Effector memory CD8-positive, alpha-beta T cell (primary cell): ENCODE measurements around the gene KRT14.
"Not testable (repeated sequence)": the region's sequence is repeated elsewhere in the genome, so short reads cannot be mapped to it uniquely, and the experiment has no call there.

ENCODE experiments used
- ATAC-seq: fragments of 150-1000 bp; cut with Tn5 transposase; replicated peaks from 2 replicates; pipeline ENCODE4 v1.10.0; 2021; ENCODE audit warnings: mild to moderate bottlenecking, moderate library complexity
- DNase-seq, 3 experiments: peaks; one replicate each; pipeline ENCODE4 v3.0.0; 2021
- H3K27ac Mint-ChIP-seq, 2 donors: one replicate each; pipeline ENCODE4 v1.8.0; 2022; ENCODE audit warnings: mild to moderate bottlenecking in 2 of 2, mixed read lengths in 2 of 2, moderate library complexity in 2 of 2
- H3K27me3 Mint-ChIP-seq, 2 donors: one replicate each; pipeline ENCODE4 v1.8.0; 2022; ENCODE audit warnings: mixed read lengths in 2 of 2
- H3K36me3 Mint-ChIP-seq: one replicate; pipeline ENCODE4 v1.8.0; 2022; ENCODE audit warnings: mild to moderate bottlenecking, moderate library complexity, mixed read lengths; ENCODE audit not compliant: insufficient read depth
- H3K4me1 Mint-ChIP-seq, 2 donors: one replicate each; pipeline ENCODE4 v1.8.0; 2022; ENCODE audit warnings: low read depth in 2 of 2, mixed read lengths in 2 of 2
- H3K4me3 Mint-ChIP-seq, 2 donors: one replicate each; pipeline ENCODE4 v1.8.0; 2022; ENCODE audit warnings: mild to moderate bottlenecking in 2 of 2, mixed read lengths in 2 of 2, moderate library complexity in 2 of 2
- H3K9me3 Mint-ChIP-seq, 2 donors: one replicate each; pipeline ENCODE4 v1.8.0; 2022; ENCODE audit warnings: mixed read lengths in 2 of 2

KRT14 gene

DNA sequence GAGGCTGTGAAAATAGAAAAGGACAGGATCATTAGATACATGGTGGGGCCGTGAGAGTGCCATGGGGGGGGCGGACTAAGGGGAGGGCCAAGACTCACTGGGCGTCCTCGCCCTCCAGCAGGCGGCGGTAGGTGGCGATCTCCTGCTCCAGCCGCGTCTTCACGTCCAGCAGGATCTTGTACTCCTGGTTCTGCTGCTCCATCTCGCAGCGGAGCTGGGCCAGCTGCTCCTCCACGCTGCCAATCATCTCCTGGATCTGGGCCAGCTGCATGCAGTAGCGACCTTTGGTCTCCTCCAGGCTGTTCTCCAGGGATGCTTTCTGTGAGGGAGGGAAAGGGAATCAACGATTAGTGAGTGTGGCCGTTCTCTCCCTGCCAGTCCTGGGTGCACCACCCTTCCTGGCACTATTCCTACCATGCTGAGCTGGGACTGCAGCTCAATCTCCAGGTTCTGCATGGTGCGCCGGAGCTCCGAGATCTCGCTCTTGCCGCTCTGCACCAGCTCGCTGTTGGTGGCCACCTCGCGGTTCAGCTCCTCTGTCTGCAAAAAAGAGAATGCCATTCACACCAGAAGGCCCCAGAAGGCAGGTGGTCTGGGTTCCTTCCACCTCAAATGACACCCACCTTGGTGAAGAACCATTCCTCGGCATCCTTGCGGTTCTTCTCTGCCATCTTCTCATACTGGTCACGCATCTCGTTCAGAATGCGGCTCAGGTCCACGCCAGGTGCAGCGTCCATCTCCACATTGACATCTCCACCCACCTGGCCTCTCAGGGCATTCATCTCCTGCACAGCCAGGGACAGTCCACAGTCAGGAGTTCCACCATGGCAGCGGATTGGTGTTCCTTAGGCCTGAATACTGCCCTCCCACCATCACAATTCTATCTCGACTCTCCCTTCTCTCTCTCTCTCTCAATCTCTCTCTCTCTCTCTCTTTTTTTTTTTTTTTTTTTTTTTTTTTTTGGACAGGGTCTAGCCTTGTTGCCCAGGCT lies 3.3 kb downstream of the KRT14 start:
- no peak for DNase-seq
- peaks cover 49 to 99% of the 10 kb centered on the region in 2 donors for H3K27me3 Mint-ChIP-seq
- peaks cover 0 to 3% of the 10 kb centered on the region in 2 donors for H3K4me1 Mint-ChIP-seq
- H3K4me3 Mint-ChIP-seq = no peak overlapping the region
- no peak overlapping the region for H3K27ac Mint-ChIP-seq
- H3K36me3 Mint-ChIP-seq = peaks cover 3% of the 10 kb centered on the region
- H3K9me3 Mint-ChIP-seq = no peaks in the 10 kb centered on the region
- ATAC-seq = no peak

DNA sequence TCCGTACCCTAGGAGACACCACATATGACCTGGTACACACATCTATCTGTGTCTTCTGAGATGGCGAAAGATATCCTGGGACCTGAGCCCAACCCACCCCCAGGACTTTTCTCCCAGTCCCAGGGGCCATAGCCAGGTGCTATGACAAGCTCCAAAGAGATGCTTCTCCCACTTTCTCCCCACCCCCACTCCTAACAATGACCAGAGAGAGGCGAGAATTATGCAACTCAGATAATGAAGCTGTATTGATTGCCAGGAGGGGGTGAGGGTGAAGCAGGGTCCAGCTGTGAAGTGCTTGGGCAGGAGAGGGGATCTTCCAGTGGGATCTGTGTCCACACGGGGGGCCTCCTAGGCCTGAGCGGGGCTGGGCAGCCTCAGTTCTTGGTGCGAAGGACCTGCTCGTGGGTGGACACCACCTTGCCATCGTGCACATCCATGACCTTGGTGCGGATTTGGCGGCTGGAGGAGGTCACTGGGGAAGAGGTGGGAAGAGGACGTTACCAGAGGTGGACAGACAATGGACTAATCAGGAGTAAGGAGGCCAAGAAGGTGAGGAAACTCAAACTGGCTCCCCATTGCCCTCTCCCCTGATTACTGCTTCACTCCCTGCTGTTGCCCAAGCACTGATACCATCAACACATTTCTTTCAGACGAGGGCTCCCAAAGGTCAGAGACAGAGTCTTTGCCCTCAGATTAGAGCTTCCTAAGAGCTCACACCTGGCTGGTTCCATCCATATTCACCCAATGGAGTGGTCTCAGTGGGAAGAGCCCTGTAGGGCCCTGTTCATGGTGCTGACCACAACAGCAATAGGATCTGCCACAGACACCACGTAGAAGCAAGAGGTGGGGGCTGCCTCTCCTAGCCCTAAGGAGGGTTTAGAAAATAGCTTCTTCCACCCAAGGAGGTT lies 4.4 kb downstream of the KRT14 start:
- not testable (repeated sequence) for H3K27ac Mint-ChIP-seq, H3K9me3 Mint-ChIP-seq, ATAC-seq, H3K36me3 Mint-ChIP-seq, H3K4me3 Mint-ChIP-seq, H3K4me1 Mint-ChIP-seq, DNase-seq
- H3K27me3 Mint-ChIP-seq = peaks cover 58 to 99% of the 10 kb centered on the region in 2 donors

DNA sequence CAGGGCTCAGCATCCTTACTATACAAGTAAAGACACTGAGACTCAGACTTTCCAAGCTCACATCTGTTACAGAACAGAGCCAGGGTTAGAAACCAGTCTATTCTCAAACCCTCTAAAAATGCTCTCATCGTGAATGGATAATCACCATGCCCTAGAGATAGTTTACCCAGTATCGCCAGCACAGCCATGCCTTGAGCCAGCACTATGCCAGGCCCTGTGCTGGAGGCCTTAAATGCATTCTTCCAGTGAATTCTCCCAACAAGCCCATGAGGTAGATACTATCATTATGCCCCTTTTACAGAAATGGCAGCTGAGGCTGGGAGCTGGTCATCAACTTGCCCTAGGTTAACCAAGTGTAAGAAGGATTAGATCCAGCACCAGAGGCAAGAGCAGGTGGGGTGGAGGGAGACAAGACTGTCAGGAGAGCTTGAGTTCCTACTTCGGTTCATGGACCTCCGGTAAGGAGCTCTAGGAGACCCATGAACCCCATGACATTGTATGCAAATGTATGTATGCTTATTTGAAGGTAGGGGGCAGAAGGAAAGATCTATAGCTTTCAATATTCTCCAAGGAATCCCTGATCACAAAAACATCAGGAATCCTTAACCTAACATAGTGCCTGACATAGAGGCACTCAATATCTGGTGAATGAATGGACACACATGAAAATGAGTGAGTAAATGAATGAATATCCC lies 5.2 kb downstream of the KRT14 start:
- Mint-ChIP-seq H3K4me3 (no peak overlapping the region), H3K9me3 (no peaks in the 10 kb centered on the region), H3K27ac (no peak overlapping the region), H3K36me3 (no peaks in the 10 kb centered on the region), H3K27me3 (peaks cover 61 to 99% of the 10 kb centered on the region in 2 donors), H3K4me1 (peaks cover 0 to 3% of the 10 kb centered on the region in 2 donors)
- DNase-seq (no peak), ATAC-seq (no peak)

DNA sequence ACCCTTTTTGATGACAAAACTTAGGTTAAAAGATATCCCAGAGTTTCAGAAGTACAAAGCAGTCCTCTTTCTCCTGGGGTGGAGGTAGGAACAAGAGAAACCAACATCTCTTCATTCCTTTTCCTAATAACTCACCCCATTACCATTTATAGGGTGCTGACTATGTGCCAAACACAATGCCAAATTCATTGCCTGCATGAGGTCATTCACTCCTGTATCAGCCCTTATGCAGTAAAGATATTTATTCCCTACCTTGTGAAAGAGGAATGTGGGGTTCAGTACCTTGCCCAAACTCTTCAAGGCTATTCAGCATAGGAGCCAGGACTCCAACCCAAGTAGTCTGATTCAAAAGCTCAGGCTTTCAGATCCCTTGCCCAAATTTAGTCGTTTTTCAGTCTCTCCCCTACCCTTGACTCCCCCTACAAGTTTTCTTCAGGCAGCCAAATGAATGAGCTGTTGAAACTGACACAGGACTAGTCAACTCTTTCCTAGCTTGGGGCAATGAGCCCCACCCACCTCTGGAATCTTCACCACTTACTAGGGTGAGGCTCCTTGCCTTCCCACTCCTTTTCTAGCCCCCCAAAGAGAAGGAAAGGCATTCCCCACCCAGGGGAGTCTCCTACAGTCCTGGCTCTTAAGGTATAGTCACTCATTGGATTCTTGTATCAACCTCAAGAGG lies 5.9 kb downstream of the KRT14 start:
- no peak for ATAC-seq
- no peak overlapping the region for H3K27ac Mint-ChIP-seq
- peaks cover 63 to 99% of the 10 kb centered on the region in 2 donors for H3K27me3 Mint-ChIP-seq
- H3K9me3 Mint-ChIP-seq = no peaks in the 10 kb centered on the region
- H3K4me1 Mint-ChIP-seq = peaks cover 0 to 3% of the 10 kb centered on the region in 2 donors
- no peak for DNase-seq
- no peak overlapping the region for H3K4me3 Mint-ChIP-seq
- H3K36me3 Mint-ChIP-seq = no peaks in the 10 kb centered on the region

DNA sequence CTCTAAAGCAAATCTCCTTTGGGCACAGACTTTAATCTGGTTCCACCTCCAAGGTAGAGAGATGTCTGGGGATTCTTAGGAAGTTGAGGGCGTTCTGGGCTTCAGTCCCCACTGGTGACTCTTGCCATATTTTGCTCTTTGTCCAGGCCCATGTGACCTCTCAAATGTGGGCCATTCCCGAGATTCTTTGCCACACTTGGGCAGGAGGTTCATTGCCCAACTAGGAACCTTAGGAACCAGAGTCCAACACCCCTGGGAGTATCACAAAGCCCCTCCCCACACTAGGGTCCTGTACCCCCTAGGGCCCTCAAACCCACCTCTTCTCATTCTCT lies 6.5 kb downstream of the KRT14 start:
- Mint-ChIP-seq H3K36me3 (no peaks in the 10 kb centered on the region), H3K4me3 (no peak overlapping the region), H3K27ac (no peak overlapping the region), H3K9me3 (no peaks in the 10 kb centered on the region), H3K27me3 (peaks cover 60 to 99% of the 10 kb centered on the region in 2 donors), H3K4me1 (peaks cover 0 to 3% of the 10 kb centered on the region in 2 donors)
- no peak for DNase-seq
- no peak for ATAC-seq

DNA sequence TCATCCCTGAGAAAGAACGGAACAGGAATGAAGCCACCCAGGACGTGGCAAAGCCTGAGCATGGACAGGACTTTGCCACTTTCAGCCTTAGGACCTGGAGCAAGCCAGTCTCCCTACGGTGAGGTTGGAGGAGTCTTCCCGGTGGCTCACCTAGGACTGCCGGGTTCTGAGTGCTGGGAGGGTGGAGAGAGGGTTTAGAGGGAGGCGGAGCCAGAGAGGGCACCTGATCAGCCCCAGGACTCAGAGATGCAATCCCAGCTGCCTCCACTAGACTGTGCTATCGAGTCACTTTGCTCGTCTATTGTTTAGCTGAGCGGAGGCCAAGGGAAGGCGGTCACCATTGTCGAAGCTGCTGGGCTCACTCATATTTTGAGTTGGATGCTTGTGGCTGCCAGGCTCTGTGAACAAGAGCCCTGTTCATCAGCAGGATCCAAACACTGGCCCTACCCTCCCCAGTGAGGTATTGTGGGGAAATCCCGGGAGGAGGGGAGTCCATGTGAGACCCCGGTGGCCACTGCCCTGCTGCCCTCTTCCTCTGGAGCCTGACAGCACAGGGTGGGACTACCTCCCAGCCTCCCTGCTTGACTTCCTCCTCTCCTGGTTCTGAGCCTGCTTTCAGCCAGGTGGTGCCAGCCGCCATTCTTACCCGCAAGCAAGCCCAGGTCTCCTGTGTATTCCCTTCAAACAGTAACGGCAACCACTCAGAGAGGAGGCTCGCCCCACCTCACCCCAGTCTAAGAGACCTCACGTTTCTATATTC lies 7.0 kb downstream of the KRT14 start:
- peaks cover 0 to 3% of the 10 kb centered on the region in 2 donors for H3K4me1 Mint-ChIP-seq
- DNase-seq (peak; percentile 49 to 53 (median 50)), ATAC-seq (peak; percentile 87)
- H3K36me3 Mint-ChIP-seq = no peaks in the 10 kb centered on the region
- no peak overlapping the region for H3K27ac Mint-ChIP-seq
- peaks cover 60 to 97% of the 10 kb centered on the region in 2 donors for H3K27me3 Mint-ChIP-seq
- no peak overlapping the region for H3K4me3 Mint-ChIP-seq
- H3K9me3 Mint-ChIP-seq = no peaks in the 10 kb centered on the region

DNA sequence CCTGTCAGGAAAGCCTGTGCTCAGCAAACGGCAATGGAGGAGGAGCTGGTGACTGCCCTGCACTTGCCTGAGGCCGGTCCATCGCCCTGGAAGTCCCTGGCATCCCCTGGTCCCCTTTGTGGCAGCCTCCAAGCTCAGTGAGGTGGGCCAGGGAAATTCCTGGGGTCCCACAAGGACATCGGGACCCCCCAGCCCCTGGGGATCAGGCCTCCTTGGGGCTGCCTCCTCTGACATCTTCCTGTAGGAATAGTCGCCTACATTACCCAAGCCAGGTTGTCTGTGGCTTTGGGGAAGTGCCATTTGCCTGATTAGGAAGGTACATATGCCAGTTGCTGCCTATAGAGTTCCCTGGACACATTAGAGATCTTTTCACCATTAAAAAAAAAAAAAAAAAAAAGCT lies 7.7 kb downstream of the KRT14 start:
- H3K27ac Mint-ChIP-seq = no peak overlapping the region
- H3K9me3 Mint-ChIP-seq = no peaks in the 10 kb centered on the region
- peaks cover 55 to 95% of the 10 kb centered on the region in 2 donors for H3K27me3 Mint-ChIP-seq
- DNase-seq (no peak), ATAC-seq (no peak)
- no peaks in the 10 kb centered on the region for H3K36me3 Mint-ChIP-seq
- H3K4me1 Mint-ChIP-seq = peaks cover 0 to 3% of the 10 kb centered on the region in 2 donors
- no peak overlapping the region for H3K4me3 Mint-ChIP-seq

DNA sequence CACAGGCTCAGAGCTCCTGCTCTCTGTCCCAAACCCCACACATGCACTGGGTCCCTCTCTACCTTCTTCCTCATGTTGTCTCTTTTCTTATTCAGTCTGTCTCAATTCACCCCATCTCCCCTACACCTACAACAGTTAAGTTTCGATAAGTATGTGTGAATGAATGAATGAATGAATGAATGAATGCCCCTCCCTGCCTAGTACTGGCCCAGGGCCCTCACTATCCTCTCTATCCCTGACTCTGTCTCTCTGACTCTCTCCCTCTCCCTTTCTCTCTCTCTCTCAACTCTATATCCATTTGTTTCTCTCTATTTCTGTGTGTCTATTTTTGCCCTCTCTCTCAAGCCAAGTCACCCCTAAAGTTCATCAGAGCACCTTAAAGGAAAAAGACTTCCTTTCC lies 8.2 kb downstream of the KRT14 start:
- peaks cover 54 to 95% of the 10 kb centered on the region in 2 donors for H3K27me3 Mint-ChIP-seq
- H3K36me3 Mint-ChIP-seq = no peaks in the 10 kb centered on the region
- ATAC-seq = no peak
- H3K4me3 Mint-ChIP-seq = no peak overlapping the region
- H3K9me3 Mint-ChIP-seq = no peaks in the 10 kb centered on the region
- peaks cover 0 to 3% of the 10 kb centered on the region in 2 donors for H3K4me1 Mint-ChIP-seq
- no peak for DNase-seq
- H3K27ac Mint-ChIP-seq = no peak overlapping the region

DNA sequence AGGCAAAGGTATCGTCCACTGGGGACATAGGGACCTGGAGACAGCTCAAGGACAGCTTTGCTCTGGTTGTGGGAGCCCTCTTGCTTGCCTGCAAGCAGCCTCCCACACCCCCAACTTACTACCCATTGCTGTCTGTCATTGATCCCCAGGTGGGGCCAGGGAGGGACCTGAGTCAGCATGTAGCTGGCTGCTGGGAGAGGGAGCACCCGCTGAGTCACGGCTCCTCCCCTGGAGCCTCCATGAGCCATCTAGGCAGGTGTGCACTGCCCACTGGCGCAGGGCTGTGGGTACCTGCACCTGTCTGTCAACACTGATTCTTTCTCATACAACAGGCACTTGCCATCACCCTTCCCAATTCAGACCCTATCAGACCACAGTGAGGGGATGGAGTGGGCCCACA lies 10.0 kb downstream of the KRT14 start:
- H3K4me1 Mint-ChIP-seq, H3K36me3 Mint-ChIP-seq, DNase-seq, ATAC-seq, H3K27ac Mint-ChIP-seq, H3K9me3 Mint-ChIP-seq, H3K4me3 Mint-ChIP-seq: not testable (repeated sequence)
- H3K27me3 Mint-ChIP-seq = peaks cover 45 to 95% of the 10 kb centered on the region in 2 donors

DNA sequence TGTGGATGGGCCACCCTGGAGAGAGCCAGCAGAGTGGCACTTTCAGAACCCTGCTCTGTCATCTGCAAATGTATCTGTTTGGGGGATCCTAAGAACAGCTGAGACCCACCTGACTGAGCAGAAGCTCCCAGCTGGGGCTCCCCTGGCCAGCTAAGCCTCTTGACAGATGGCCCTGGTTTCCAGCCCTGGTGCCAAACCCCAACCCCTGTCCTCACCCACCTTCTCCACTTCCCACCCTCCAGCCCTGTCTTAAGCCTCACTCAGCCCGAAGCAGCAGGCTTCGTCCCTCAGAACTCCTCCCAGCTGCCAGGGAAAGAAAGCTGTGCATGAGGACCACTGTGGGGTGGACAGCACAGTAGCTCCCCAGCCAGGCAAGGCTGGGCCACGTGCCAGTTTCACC lies 11.4 kb downstream of the KRT14 start:
- H3K27me3 Mint-ChIP-seq = peaks cover 46 to 93% of the 10 kb centered on the region in 2 donors
- H3K4me1 Mint-ChIP-seq = peaks cover 0 to 3% of the 10 kb centered on the region in 2 donors
- no peak overlapping the region for H3K4me3 Mint-ChIP-seq
- H3K27ac Mint-ChIP-seq = no peak overlapping the region
- no peaks in the 10 kb centered on the region for H3K9me3 Mint-ChIP-seq
- ATAC-seq (no peak), DNase-seq (no peak)
- H3K36me3 Mint-ChIP-seq = no peaks in the 10 kb centered on the region

DNA sequence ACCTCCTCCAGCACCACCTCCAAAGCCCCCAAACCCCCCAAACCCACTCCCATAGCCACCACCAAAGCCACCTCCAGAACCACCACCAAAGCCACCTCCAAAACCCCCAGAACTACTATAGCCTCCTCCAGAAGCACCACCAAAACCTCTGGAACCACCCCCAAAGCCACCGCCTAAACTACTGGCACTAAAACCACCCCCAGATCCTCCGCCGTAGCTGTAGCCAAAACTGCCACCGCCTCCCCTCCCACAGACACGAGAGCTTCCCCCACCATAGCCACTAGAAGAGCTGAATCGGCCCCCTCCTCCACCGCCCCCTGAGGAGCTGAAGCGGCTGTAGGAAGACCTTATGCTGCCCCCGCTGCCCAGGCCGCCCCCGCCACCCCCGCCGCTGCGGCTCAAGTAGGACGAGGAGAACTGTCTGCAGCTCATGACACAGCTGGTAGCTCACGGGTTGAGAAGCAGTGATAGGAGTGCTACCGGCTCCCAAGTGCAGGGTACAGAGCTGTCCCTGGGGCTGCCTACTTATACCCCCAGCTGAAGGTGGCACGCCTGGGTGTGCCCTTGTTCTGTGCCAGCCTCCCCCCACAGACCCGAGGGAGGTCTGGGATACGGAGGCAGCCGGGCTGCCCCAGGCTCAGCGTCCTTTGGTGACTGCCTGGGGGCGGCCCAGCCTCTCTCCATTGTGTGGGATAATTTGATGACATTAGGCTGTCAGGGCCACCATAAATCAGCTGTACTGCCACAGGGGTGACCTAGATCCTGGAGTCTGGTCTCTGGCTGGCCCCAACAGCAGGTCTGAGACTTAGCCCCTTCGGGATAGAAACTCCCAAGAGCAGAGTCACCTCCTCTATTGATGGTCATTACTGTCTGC lies 14.9 kb downstream of the KRT14 start, which contains the start of gene KRT9:
TSS of gene KRT9 (minus strand) at position 499 of the 874 bp plus-strand sequence. CDS start at position 432, 67 bp downstream.
- no peak for DNase-seq
- H3K27ac Mint-ChIP-seq = no peak within 1 kb of the TSS
- peaks cover 25 to 58% of the 10 kb centered on the region in 2 donors for H3K27me3 Mint-ChIP-seq
- peaks cover 11 to 16% of the 10 kb centered on the region in 2 donors for H3K4me1 Mint-ChIP-seq
- peaks cover 6 to 11% of the 10 kb centered on the region in 2 donors for H3K9me3 Mint-ChIP-seq
- no peak within 1 kb of the TSS for H3K4me3 Mint-ChIP-seq
- ATAC-seq = no peak
- no peaks in the 10 kb centered on the region for H3K36me3 Mint-ChIP-seq
